Esophagus squamous epithelium (tissue), 5 donors: Measurements from ENCODE around the gene SEC24D. TPM values are rescaled to one million over a fixed set of nuclear protein-coding genes. Genes with fewer than 3 reads are reported as not detected.

Experiments used
- DNase-seq: peaks from one replicate; lab custom pipeline; 2025; lab: John Stamatoyannopoulos, UW
- H3K27ac ChIP-seq, 4 donors: fragments of 200-600 bp; sonication (generic); one replicate each; pipeline ENCODE4 v1.5.1; 2016 to 2019; ENCODE audit warnings: mild to moderate bottlenecking in 1 of 4
- H3K27me3 ChIP-seq, 4 donors: fragments of 200-600 bp; sonication (generic); 1 replicate in 3 of 4; 2 replicates in 1 of 4; pipeline versions ENCODE4 v1.5.1 to v1.6.0; 2017 to 2021; ENCODE audit warnings: antibody characterized with exemption in 1 of 4
- H3K36me3 ChIP-seq, 3 donors: fragments of 200-600 bp; sonication (generic); one replicate each; pipeline ENCODE4 v1.5.1; 2016 to 2019
- H3K4me1 ChIP-seq, 3 donors: fragments of 200-600 bp; sonication (generic); one replicate each; pipeline ENCODE4 v1.5.1; 2017 to 2019
- H3K4me3 ChIP-seq, 4 donors: fragments of 200-600 bp; sonication (generic); 1 replicate in 3 of 4; 2 replicates in 1 of 4; pipeline ENCODE4 v1.5.1; 2016 to 2019; ENCODE audit warnings: mild to moderate bottlenecking in 2 of 4, moderate library complexity in 1 of 4
- H3K9me3 ChIP-seq, 3 donors: fragments of 200-600 bp; sonication (generic); one replicate each; pipeline ENCODE4 v1.5.1; 2016 to 2019
- POLR2A ChIP-seq, 4 donors: fragments of 450-650 bp; IDR thresholded peaks; one replicate each; pipeline ENCODE4 v1.6.1; 2017; ENCODE audit warnings: antibody characterized with exemption in 4 of 4, mild to moderate bottlenecking in 4 of 4, moderate library complexity in 3 of 4
- WGBS, 2 donors: methylation state at CpG; one replicate each; pipeline ENCODE4 v1.1.5; 2018; 5-methylcytosine and 5-hydroxymethylcytosine counted together
- intact Hi-C: fragments of 100-400 bp; cut with DNase I; formaldehyde crosslinking; loops from one replicate; pipeline ENCODE4 v1.15.0; 2022
- total RNA-seq, 4 donors: library from RNA; depleted of rRNA; stranded (reverse); fragments of >200 nt; gene quantifications; one replicate each; pipeline ENCODE4 v1.1.0, GENCODE V29; 2016
- TF ChIP-seq, protein P1 (sequence below), 6 experiments: fragments of 450-650 bp in 4 of 6; fragments of 200-600 bp in 2 of 6; sonication (generic) in 2 of 6; IDR thresholded peaks; one replicate each; pipeline ENCODE4 v1.5.1; 2016 to 2019; ENCODE audit warnings: antibody characterized with exemption in 6 of 6, mild to moderate bottlenecking in 4 of 6, moderate library complexity in 4 of 6
- donor health status: DM: yes; HTN: yes; CAD: no.

Gene SEC24D
- total RNA-seq, 4 donors from 2014 or later, result 18.5 to 33.6 (median 21.6) TPM

DNA sequence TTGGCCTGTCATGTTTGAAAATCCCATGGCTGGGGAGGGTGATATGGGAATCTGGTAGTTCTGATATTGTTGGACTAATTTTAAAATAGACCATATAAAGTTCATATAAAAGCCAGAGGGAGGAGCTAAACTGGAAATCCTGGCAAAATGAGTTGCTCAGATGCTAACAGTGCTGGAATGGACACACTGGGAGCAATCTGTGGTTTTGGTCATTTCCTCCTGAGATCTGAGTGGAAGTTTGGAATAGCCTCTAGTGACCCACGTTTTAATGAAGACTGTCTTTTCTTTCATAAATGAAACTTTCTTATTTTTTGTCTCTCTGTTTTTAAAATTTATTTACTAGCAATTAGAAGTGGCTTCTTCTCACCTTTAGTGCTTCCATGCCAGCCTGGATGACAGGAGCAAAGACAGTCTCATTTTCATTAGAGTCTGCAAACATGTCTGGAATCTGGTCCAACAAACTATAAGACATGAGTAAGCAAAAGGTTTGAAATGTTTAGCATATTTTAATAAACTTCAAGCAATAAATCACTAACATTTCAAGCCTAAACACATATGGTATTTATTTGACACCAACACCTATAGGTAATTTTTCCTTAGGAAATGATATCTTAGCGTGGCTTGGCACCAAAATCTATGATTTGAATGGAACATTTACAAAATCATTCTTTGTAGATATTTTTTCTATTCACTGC, 84.2 kb downstream of the SEC24D start:
- H3K9me3 ChIP-seq, result no peaks in the 10 kb centered on the region
- no peak overlapping the region for H3K4me3 ChIP-seq
- DNase-seq, result no peak
- TF ChIP-seq, protein P1, sequence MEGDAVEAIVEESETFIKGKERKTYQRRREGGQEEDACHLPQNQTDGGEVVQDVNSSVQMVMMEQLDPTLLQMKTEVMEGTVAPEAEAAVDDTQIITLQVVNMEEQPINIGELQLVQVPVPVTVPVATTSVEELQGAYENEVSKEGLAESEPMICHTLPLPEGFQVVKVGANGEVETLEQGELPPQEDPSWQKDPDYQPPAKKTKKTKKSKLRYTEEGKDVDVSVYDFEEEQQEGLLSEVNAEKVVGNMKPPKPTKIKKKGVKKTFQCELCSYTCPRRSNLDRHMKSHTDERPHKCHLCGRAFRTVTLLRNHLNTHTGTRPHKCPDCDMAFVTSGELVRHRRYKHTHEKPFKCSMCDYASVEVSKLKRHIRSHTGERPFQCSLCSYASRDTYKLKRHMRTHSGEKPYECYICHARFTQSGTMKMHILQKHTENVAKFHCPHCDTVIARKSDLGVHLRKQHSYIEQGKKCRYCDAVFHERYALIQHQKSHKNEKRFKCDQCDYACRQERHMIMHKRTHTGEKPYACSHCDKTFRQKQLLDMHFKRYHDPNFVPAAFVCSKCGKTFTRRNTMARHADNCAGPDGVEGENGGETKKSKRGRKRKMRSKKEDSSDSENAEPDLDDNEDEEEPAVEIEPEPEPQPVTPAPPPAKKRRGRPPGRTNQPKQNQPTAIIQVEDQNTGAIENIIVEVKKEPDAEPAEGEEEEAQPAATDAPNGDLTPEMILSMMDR (IDR thresholded peaks at IDR 0.05), result no peak
- TF ChIP-seq POLR2A (IDR thresholded peaks at IDR 0.05), result no peak
- no peaks in the 10 kb centered on the region for H3K27me3 ChIP-seq
- 52 to 76% methylated on average over 2 of the region's 2 CpGs for WGBS, 2 donors
- H3K4me1 ChIP-seq, result peaks cover 0 to 62% (median under 1%) of the 10 kb centered on the region in 3 donors
- peaks cover 0 to 29% (median 0%) of the 10 kb centered on the region in 3 donors for H3K36me3 ChIP-seq
- H3K27ac ChIP-seq, result peak overlapping the region in 1 of 4 donors; percentile 34
- intact Hi-C loops, result no loop called here

DNA sequence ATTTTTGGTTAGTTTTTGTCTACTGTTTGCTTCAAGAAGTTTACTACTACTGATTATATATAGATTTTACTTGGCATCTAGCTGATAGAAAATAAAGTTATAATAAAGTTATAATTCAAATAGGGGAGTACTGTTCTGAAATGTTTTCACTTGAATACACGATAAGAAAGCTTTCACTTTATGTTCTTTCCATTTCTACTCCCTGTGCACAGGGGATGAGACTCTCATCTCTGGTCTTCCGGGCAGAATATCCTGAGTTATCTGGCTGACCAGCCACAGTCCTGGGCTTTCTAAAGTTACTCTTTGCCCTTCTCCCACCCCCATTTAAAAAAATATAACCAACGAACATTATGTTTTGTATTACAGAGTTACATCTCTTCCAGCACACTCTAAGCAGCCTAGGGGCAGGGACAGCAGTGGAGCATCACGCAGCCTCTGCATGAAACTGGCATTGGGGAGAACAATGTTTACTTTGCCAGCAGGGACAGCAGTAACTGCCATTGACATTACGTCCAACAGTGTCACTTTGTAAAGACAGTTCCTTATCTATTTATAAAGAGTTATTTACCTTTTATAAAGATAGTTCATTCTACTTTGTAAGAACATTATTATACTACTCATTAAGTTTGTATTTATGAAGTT, 86.5 kb downstream of the SEC24D start:
- Histone ChIP-seq H3K4me3 (peak overlapping the region in 1 of 4 donors; percentile 11), H3K36me3 (peaks cover 0 to 31% (median 0%) of the 10 kb centered on the region in 3 donors), H3K9me3 (no peaks in the 10 kb centered on the region), H3K27me3 (no peaks in the 10 kb centered on the region), H3K27ac (peak overlapping the region in 3 of 4 donors; percentile 45 to 55 (median 55)), H3K4me1 (peaks cover 0 to 62% (median 11%) of the 10 kb centered on the region in 3 donors)
- TF ChIP-seq, protein P1 (IDR thresholded peaks at IDR 0.05), result no peak
- TF ChIP-seq POLR2A (IDR thresholded peaks at IDR 0.05), result no peak
- DNase-seq, result no peak
- 67 to 68% methylated on average over 5 of the region's 5 CpGs for WGBS, 2 donors
- intact Hi-C loops, result no loop called here

DNA sequence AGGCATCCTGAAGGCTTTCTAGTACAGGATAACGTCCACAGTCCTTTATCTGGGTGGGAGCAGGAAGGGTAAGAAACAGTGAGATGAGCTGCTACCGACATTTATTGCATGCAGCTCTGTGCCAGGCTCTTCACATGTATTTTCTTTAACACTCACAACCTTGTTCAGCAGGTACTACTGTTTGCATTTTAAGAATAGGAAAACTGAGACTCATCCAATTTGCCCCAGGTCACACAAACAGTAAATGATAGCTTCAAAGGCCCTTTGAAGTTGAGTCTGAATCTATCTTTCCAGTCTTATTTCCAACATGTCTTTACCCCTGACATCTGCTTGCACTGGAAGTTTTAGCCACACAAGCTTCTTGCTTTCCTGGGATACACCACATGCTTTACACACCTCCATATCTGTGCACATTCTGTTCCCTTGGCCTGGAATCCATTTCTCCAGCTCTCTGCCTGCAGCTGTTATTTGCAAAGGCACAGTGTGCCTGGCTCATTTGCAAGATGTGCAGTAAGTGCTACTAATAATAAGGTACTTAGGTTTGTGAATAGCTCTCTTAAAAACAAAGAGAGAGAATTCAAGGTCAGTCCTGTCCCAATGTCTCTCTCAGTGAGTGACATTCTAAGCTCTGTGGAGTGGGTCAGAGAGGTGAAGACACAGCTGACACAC, 89.5 kb downstream of the SEC24D start:
- DNase-seq, result no peak
- intact Hi-C loops, result no loop called here
- 27 to 29% methylated on average over 2 of the region's 2 CpGs for WGBS, 2 donors
- H3K27ac ChIP-seq, result peak overlapping the region in 3 of 4 donors; percentile 53 to 60 (median 57)
- H3K4me1 ChIP-seq, result peaks cover 0 to 40% (median 11%) of the 10 kb centered on the region in 3 donors
- TF ChIP-seq, protein P1 (IDR thresholded peaks at IDR 0.05), result no peak
- TF ChIP-seq POLR2A (IDR thresholded peaks at IDR 0.05), result no peak
- H3K4me3 ChIP-seq, result no peak overlapping the region
- H3K9me3 ChIP-seq, result no peaks in the 10 kb centered on the region
- peaks cover 0 to 34% (median 11%) of the 10 kb centered on the region in 3 donors for H3K36me3 ChIP-seq
- no peaks in the 10 kb centered on the region for H3K27me3 ChIP-seq

DNA sequence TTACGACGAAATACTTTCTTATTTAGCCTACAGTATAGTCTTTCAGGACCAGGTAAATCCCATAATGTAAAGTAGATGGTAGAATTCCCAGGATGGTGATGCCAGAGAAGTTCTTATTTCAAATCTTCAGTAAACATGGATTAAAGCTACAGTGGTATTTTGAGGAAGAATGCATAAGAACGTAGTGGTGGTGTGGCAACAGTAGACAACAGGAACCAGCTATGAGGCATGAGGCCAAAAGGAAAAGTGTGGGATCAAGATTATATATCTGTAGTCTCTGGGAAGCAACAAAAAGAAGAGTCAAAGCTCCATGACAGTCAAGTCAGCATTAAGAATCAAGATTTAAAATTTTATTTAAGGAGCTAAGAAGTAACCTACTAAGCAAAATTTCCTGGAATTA, 90.6 kb downstream of the SEC24D start:
- Histone ChIP-seq H3K27me3 (no peaks in the 10 kb centered on the region), H3K4me1 (peaks cover 0 to 44% (median 11%) of the 10 kb centered on the region in 3 donors), H3K36me3 (peaks cover 0 to 27% (median 11%) of the 10 kb centered on the region in 3 donors), H3K27ac (peak overlapping the region in 3 of 4 donors; percentile 0 to 35 (median 24)), H3K4me3 (no peak overlapping the region), H3K9me3 (no peaks in the 10 kb centered on the region)
- TF ChIP-seq, protein P1 (IDR thresholded peaks at IDR 0.05), result no peak
- no peak for TF ChIP-seq POLR2A (IDR thresholded peaks at IDR 0.05)
- WGBS, 2 donors, result 65 to 75% methylated on average over 3 of the region's 3 CpGs
- intact Hi-C loops, result no loop called here
- no peak for DNase-seq
